Naive thymus-derived CD8-positive, alpha-beta T cell (primary cell): ENCODE measurements around the gene PBX3. TPM values are rescaled to one million over a fixed set of nuclear protein-coding genes. Genes with fewer than 3 reads are reported as not detected.

ENCODE experiments used
- ATAC-seq, 2 donors: fragments of 150-1000 bp; cut with Tn5 transposase in 1 of 2; sonication (Bioruptor Pico), chemical (Tn5 transposase) in 1 of 2; 1 replicate in 1 of 2; 2 replicates in 1 of 2; pipeline ENCODE4 v1.10.0; 2021; ENCODE audit warnings: mild to moderate bottlenecking in 2 of 2, moderate library complexity in 2 of 2
- POLR2A ChIA-PET: fragments of 350-600 bp; sonication (Branson Sonifier 250); formaldehyde crosslinking; loops from one replicate; lab custom pipeline; 2021; ENCODE audit warnings: antibody characterized with exemption; lab: Charles Lee
- DNase-seq, 10 donors: peaks; one replicate each; pipeline versions ENCODE4 v3.0.0 to v3.0.0-alpha.2; 2020 to 2022
- H3K27ac Mint-ChIP-seq, 10 donors: one replicate each; pipeline ENCODE4 v1.8.0; 2020 to 2022; ENCODE audit warnings: mild to moderate bottlenecking in 10 of 10, mixed read lengths in 10 of 10, moderate library complexity in 4 of 10, inconsistent platforms in 1 of 10
- H3K27me3 Mint-ChIP-seq, 5 donors: one replicate each; pipeline ENCODE4 v1.8.0; 2021 to 2022; ENCODE audit warnings: mixed read lengths in 5 of 5
- H3K36me3 Mint-ChIP-seq, 3 donors: one replicate each; pipeline ENCODE4 v1.8.0; 2020 to 2022; ENCODE audit warnings: mixed read lengths in 3 of 3, mild to moderate bottlenecking in 2 of 3, inconsistent platforms in 1 of 3
- H3K4me1 Mint-ChIP-seq, 4 donors: one replicate each; pipeline ENCODE4 v1.8.0; 2021 to 2022; ENCODE audit warnings: mixed read lengths in 4 of 4
- H3K4me3 Mint-ChIP-seq, 10 donors: one replicate each; pipeline ENCODE4 v1.8.0; 2020 to 2022; ENCODE audit warnings: mild to moderate bottlenecking in 10 of 10, mixed read lengths in 10 of 10, moderate library complexity in 6 of 10, inconsistent platforms in 1 of 10
- H3K9me3 Mint-ChIP-seq, 9 donors: one replicate each; pipeline ENCODE4 v1.8.0; 2020 to 2022; ENCODE audit warnings: mixed read lengths in 9 of 9, mild to moderate bottlenecking in 3 of 9, inconsistent platforms in 1 of 9, moderate library complexity in 1 of 9
- polyA plus RNA-seq, 3 donors: library from polyadenylated mRNA; unstranded; fragments of 300-500 nt; fragmentation: Illumina TruSeq; gene quantifications; one replicate each; pipeline ENCODE4 v1.2.3, GENCODE V29; 2021
- total RNA-seq, 8 experiments: library from RNA in 2 of 8; stranded (reverse) in 2 of 8; gene quantifications; one replicate each; pipeline ENCODE4 v1.2.3 and lab custom pipeline; 2021 to 2026

The PBX3 gene
- total RNA-seq (10 to 100 TPM; 22.2 to 27.5 TPM), polyA plus RNA-seq (1 to 10 TPM; 2.9 to 4.2 (median 3.8) TPM), total RNA-seq (lab: John Stamatoyannopoulos, UW) (10.2 to 16.7 (median 15.5) reads per million in 6 experiments)

DNA sequence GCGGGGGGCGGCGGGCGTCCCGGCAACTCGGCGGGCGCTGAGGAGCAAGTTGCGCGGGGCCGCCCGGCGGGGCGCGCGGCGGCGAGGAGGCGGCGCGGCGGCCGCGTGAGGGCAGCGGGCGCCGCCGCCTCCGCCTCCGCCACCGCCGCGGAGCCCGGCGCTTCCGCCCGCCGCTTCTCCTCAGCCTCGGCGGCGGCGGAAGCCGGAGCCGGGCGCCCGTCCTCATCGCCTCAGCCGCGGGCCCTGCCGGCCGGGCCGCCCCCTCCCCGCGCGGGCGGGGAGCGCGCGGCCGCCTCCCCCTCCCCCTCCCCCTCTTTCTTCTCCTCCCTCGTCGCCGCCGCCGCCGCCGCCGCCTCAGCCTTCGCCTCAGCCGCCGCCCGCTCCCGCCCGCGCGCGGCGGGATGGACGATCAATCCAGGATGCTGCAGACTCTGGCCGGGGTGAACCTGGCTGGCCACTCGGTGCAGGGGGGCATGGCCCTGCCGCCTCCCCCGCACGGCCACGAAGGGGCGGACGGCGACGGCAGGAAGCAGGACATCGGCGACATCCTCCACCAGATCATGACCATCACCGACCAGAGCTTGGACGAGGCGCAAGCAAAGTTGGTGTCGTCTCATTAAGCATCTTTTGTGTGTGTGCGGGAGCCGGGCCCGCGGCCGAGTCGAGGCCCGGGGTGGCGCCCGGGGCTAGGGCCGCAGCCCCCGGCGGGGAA lies at the start of gene PBX3:
Gene PBX3, plus strand, starts transcription at position 321 of the 712 bp plus-strand sequence.
- DNase-seq (peak in 9 of 10 donors; percentile 14 to 71 (median 37)), ATAC-seq (peak; percentile 11 to 21)
- H3K27ac Mint-ChIP-seq, result peak within 1 kb of the TSS; percentile 82 to 97 (median 93)
- H3K4me3 Mint-ChIP-seq, result peak within 1 kb of the TSS; percentile 94 to 99 (median 96)
- H3K9me3 Mint-ChIP-seq, result no peaks in the 10 kb centered on the region
- H3K4me1 Mint-ChIP-seq, result peaks cover 13 to 37% (median 22%) of the 10 kb centered on the region in 4 donors
- H3K27me3 Mint-ChIP-seq, result no peaks in the 10 kb centered on the region
- H3K36me3 Mint-ChIP-seq, result no peaks in the 10 kb centered on the region
- POLR2A ChIA-PET, result interaction anchor here (0.6 to 1.7 kb wide), 3 partner anchors 12 to 844 kb away, joined by 3 to 5 read pairs (median 4); partner anchors contain the start of gene MAPKAP1

DNA sequence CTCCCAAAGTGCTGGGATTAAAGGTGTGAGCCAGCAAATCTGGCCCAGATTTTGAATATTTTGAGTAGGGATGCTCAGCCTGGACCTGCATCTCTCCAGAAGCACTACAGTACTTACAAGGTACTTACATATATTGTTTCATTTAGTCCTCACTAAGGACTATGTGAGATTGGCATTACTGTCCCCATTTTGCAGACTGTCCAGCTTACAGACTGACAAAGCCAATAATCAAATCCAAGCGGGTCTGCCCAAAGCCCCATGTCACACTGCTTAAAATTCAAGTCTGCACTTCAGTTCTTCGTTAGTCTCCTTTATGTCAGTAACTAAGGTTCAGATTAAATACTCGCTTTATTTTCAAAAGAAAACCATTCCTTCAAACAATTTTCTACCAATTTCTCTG lies 47.3 kb upstream of the PBX3 start:
- H3K36me3 Mint-ChIP-seq, result peaks cover 0 to 21% (median 0%) of the 10 kb centered on the region in 3 donors
- no peak overlapping the region for H3K27ac Mint-ChIP-seq
- H3K9me3 Mint-ChIP-seq, result no peaks in the 10 kb centered on the region
- ATAC-seq (no peak), DNase-seq (no peak)
- POLR2A ChIA-PET, result no interaction called here
- no peaks in the 10 kb centered on the region for H3K27me3 Mint-ChIP-seq
- H3K4me3 Mint-ChIP-seq, result no peak overlapping the region
- H3K4me1 Mint-ChIP-seq, result peaks cover 22 to 66% (median 46%) of the 10 kb centered on the region in 4 donors

DNA sequence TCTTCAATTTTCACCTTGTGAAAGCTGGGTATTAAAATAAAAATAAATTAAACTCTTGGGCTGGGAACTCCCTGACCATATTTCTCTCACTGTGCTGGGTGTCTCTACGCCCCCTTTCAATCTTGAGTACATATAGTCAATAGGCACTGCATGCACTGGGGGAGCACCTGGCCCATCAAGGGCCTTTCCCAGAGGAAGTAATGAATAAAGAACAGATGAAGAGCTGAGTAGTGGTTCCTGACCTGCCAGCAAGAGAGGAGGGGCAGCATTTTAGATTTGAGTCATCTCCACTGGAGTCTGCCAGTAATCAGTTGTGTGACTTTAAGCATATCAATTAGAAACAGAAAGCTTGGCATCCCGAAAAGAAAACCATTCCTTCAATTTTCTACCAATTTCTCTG lies 46.4 kb upstream of the PBX3 start:
- Mint-ChIP-seq H3K27ac (peak overlapping the region in 1 of 10 donors; percentile 28), H3K4me1 (peaks cover 30 to 72% (median 55%) of the 10 kb centered on the region in 4 donors), H3K27me3 (no peaks in the 10 kb centered on the region), H3K4me3 (no peak overlapping the region), H3K9me3 (no peaks in the 10 kb centered on the region), H3K36me3 (peaks cover 0 to 16% (median 0%) of the 10 kb centered on the region in 3 donors)
- DNase-seq (no peak), ATAC-seq (no peak)
- POLR2A ChIA-PET, result no interaction called here

DNA sequence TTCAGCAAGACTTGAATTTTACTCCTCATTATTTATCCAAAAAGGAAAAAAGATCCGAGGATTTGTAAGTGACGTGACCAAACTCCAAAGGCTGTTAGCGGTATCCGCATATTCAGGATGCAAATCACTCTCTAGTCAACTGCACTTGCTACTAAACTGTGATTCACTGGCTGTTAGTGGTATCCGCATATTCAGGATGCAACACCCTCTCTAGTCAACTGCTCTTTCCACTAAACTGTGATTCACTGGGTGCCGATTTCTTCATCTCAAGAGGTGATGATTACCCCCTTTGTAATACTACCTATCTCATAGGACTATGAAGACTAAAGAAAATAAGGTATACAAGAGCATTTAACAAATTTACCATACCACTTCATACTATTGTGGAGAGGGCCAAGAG lies 45.8 kb upstream of the PBX3 start:
- no peaks in the 10 kb centered on the region for H3K27me3 Mint-ChIP-seq
- ATAC-seq (no peak), DNase-seq (no peak)
- H3K4me3 Mint-ChIP-seq, result no peak overlapping the region
- H3K36me3 Mint-ChIP-seq, result peaks cover 0 to 11% (median 0%) of the 10 kb centered on the region in 3 donors
- POLR2A ChIA-PET, result no interaction called here
- H3K4me1 Mint-ChIP-seq, result peaks cover 34 to 74% (median 61%) of the 10 kb centered on the region in 4 donors
- H3K27ac Mint-ChIP-seq, result peak overlapping the region in 1 of 10 donors; percentile 11
- no peaks in the 10 kb centered on the region for H3K9me3 Mint-ChIP-seq

DNA sequence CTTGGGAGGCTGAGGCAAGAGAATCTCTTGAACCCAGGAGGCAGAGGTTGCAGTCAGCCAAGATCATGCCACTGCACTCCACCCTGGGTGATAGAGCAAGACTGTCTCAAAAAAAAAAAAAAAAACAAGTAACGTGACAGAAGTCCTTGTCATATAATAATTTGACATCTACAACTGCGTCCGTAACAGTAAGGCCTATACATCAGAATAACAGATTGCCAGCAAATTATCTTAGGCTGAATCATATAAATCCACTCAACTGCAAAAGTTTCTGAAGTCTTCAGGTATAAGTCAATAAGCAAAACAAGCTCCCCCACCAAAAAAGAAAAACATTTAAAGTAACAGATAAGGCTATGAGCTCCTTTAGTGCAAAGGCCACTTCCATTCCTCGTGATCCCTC lies 43.5 kb upstream of the PBX3 start:
- Mint-ChIP-seq H3K9me3 (no peaks in the 10 kb centered on the region), H3K36me3 (peaks cover 0 to 8% (median 0%) of the 10 kb centered on the region in 3 donors), H3K27ac (peak overlapping the region in 2 of 10 donors; percentile 15 to 32), H3K27me3 (no peaks in the 10 kb centered on the region), H3K4me1 (peaks cover 29 to 74% (median 57%) of the 10 kb centered on the region in 4 donors), H3K4me3 (peak overlapping the region in 1 of 10 donors; percentile 0)
- POLR2A ChIA-PET, result no interaction called here
- no peak for ATAC-seq
- DNase-seq, result no peak

DNA sequence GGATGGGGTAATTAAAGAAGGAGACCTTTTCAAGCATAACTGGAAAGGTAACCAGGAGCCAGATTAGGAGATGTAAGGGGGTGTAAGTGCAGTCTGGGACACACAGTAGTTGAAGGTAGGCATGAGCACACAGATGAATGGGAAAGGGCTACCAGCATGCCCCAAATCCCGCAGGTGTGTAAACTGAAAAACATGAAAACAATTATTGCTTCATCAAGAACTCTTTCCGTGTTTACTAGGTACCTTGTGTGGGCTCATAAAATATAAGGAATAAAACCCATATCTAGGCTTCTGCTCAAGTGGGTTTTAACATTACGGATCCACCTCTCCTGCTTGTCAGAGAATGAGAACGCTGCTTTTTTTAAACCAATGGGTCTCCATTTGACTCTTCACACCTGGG lies 41.3 kb upstream of the PBX3 start:
- peak overlapping the region; percentile 3 to 91 (median 75) for H3K27ac Mint-ChIP-seq
- H3K27me3 Mint-ChIP-seq, result peaks cover 0 to 11% (median 5%) of the 10 kb centered on the region in 5 donors
- peak overlapping the region; percentile 82 to 94 (median 86) for H3K4me3 Mint-ChIP-seq
- no peak for DNase-seq
- POLR2A ChIA-PET, result interaction anchor here (0.8 to 1.5 kb wide), 2 partner anchors 28 to 124 kb away, joined by 4 to 9 read pairs; no protein-coding TSS in a partner anchor
- peaks cover 24 to 62% (median 49%) of the 10 kb centered on the region in 4 donors for H3K4me1 Mint-ChIP-seq
- peaks cover 0 to 8% (median 0%) of the 10 kb centered on the region in 3 donors for H3K36me3 Mint-ChIP-seq
- no peaks in the 10 kb centered on the region for H3K9me3 Mint-ChIP-seq
- no peak for ATAC-seq

DNA sequence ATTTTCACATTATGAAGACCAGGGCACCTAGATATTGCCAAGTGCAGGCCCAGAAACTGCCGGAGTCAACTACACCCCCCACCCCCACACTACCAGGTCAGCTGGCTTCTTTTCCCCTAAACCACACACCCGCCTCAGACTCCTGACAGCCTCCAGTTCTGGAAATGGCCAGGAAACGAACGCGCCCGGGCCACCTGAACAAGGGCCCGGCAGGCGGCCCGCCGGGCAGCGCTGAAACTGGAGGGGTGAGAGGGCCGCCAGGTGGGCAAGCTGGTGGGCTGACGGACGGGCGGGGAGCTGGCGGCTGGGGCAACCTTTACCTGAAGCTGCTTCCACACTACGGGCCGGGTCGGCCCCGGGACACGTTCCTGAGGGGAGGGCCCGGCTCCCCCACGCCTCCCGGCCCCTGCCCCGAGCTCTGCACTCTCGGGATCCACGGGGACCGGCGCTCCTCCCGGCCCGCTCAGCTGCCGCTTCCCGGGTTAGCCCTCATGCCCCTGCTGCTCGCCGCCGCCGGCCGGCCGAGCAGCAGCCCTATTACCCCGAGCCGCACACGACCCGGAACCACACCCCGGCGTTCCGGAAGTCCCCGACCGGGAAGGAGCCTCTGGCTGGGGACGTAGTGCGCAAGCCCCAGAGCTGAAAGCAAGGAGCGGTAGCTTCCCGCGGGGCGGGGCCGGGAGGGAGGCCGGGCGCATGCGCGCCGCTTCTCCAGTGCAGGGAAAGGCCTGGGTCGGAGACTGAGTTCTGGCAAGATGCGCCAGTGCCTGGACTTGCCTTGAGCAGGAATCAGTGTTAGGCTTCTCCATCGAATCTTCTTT lies 40.3 kb upstream of the PBX3 start, which contains the start of gene MAPKAP1:
Gene MAPKAP1, minus strand, starts transcription at position 558 of the 821 bp plus-strand sequence. CDS start 34,634 bp downstream, outside the sequence.
- POLR2A ChIA-PET, result interaction anchor here (0.6 to 1.6 kb wide), 11 partner anchors 21 to 137 kb away, joined by 3 to 9 read pairs (median 3); partner anchors contain the start of gene PBX3
- Mint-ChIP-seq H3K4me3 (peak within 1 kb of the TSS; percentile 82 to 94 (median 86)), H3K27me3 (peaks cover 2 to 11% (median 5%) of the 10 kb centered on the region in 5 donors), H3K36me3 (peaks cover 0 to 8% (median 0%) of the 10 kb centered on the region in 3 donors), H3K27ac (peak within 1 kb of the TSS; percentile 57 to 95 (median 91)), H3K4me1 (peaks cover 21 to 56% (median 44%) of the 10 kb centered on the region in 4 donors), H3K9me3 (no peaks in the 10 kb centered on the region)
- ATAC-seq (peak; percentile 99), DNase-seq (peak; percentile 82 to 92 (median 87))

DNA sequence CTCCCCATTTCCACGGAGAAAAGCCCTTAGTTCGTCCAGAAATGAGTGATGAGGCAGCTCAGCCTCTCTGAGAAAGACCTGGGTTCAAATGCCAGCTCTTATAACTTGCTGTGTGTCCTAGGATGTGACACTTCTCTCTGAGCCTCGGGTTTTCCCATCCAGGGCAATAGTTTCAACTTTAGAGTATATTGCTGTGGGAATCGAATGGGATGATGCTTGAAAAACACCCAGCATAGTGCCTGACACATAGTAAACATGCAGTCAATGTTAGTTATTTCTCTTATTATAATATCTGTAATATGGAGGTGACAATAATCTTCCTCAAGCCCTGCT lies 39.7 kb upstream of the PBX3 start:
- H3K4me1 Mint-ChIP-seq, result peaks cover 21 to 52% (median 43%) of the 10 kb centered on the region in 4 donors
- POLR2A ChIA-PET, result interaction anchor here (0.8 to 1.6 kb wide), 8 partner anchors 31 to 136 kb away, joined by 3 to 9 read pairs (median 3); partner anchors contain the start of gene PBX3

DNA sequence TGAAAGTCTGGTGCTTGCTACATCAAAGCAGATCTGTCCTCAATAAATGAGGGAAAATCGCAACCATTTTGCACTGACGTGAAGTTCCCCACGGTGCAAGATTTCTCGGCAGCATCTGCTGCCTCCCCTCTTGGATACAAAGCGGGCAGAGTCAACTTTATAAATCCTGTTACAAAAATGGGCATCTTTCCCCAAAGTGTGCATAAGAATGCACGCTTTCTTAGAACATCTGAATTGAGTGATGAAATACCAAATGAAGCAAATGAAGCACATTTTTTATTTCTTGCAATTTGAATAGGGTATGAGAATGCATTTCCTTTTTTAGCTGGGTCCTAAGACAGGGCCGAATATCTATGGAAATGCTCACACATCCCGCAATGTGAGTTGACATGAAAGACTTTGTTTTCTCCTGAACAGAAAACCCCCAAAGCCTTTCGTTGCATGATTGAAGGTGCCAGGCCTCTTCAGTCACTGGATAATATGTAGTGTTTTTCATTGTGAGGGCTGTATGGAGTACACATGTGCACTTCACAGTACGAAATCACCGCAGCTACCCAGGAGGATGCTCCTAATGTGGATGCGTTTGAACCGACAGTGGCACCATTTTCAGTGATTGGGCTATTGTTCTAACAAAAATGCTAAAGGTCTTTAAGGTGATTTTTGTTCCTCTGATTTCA lies 20.6 kb upstream of the PBX3 start:
- H3K36me3 Mint-ChIP-seq, result no peaks in the 10 kb centered on the region
- DNase-seq (no peak), ATAC-seq (no peak)
- no peaks in the 10 kb centered on the region for H3K9me3 Mint-ChIP-seq
- no peak overlapping the region for H3K4me3 Mint-ChIP-seq
- H3K27me3 Mint-ChIP-seq, result peaks cover 0 to 8% (median 3%) of the 10 kb centered on the region in 5 donors
- POLR2A ChIA-PET, result no interaction called here
- no peaks in the 10 kb centered on the region for H3K4me1 Mint-ChIP-seq
- H3K27ac Mint-ChIP-seq, result no peak overlapping the region

More for the DNA sequence above, 39.7 kb upstream of the PBX3 start:
- H3K27ac Mint-ChIP-seq, result peak overlapping the region; percentile 57 to 95 (median 91)
- no peak for DNase-seq
- peaks cover 2 to 11% (median 5%) of the 10 kb centered on the region in 5 donors for H3K27me3 Mint-ChIP-seq
- no peak for ATAC-seq
- H3K4me3 Mint-ChIP-seq, result peak overlapping the region; percentile 82 to 94 (median 86)
- peaks cover 0 to 8% (median 0%) of the 10 kb centered on the region in 3 donors for H3K36me3 Mint-ChIP-seq
- H3K9me3 Mint-ChIP-seq, result no peaks in the 10 kb centered on the region

DNA sequence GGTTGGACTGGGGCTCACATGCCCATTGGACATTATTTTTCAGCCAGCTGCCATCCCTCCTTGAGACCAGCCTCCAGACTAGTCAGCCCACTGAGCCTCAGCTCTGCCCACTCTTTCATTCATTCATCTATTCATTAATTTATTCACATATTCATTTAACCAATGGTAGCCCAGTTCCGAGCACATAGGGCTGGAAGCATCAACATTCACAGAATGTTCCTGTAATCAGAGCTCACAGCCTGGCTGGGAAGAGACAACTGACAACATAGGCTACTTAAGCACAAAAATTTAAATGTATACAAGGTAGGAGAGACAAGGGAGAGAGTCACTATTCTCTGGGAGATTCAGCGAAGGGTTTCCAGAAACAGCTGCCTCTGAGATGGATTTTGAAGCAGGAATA lies 17.0 kb upstream of the PBX3 start:
- H3K27ac Mint-ChIP-seq, result peak overlapping the region in 2 of 10 donors; percentile 6 to 45
- H3K27me3 Mint-ChIP-seq, result peaks cover 0 to 9% (median 2%) of the 10 kb centered on the region in 5 donors
- ATAC-seq (no peak), DNase-seq (no peak)
- POLR2A ChIA-PET, result no interaction called here
- H3K9me3 Mint-ChIP-seq, result no peaks in the 10 kb centered on the region
- H3K36me3 Mint-ChIP-seq, result no peaks in the 10 kb centered on the region
- H3K4me1 Mint-ChIP-seq, result no peaks in the 10 kb centered on the region
- no peak overlapping the region for H3K4me3 Mint-ChIP-seq

DNA sequence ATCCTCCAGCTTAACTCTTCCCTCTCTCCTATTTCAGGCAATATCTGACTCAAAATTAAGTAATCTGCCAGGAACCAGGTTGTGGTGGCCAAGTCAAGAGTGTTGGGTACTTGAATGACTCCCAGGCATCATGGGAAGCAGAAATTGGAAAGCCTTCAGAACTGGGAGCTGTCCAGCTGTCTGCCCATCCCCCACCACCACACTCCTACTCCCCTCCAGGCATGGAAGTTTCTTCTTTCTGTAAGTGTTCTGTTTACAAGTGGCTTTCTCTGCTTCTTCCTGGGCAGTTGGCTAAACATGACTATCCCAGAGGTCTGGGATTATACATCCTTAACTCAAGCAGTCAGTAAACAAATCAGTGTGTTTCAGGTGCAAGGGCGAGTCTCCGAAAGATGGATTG lies 14.6 kb upstream of the PBX3 start:
- DNase-seq, result no peak
- H3K4me3 Mint-ChIP-seq, result no peak overlapping the region
- H3K27me3 Mint-ChIP-seq, result peaks cover 0 to 12% (median 2%) of the 10 kb centered on the region in 5 donors
- H3K36me3 Mint-ChIP-seq, result no peaks in the 10 kb centered on the region
- H3K4me1 Mint-ChIP-seq, result no peaks in the 10 kb centered on the region
- no peak for ATAC-seq
- POLR2A ChIA-PET, result no interaction called here
- no peaks in the 10 kb centered on the region for H3K9me3 Mint-ChIP-seq
- H3K27ac Mint-ChIP-seq, result peak overlapping the region in 1 of 10 donors; percentile 57

DNA sequence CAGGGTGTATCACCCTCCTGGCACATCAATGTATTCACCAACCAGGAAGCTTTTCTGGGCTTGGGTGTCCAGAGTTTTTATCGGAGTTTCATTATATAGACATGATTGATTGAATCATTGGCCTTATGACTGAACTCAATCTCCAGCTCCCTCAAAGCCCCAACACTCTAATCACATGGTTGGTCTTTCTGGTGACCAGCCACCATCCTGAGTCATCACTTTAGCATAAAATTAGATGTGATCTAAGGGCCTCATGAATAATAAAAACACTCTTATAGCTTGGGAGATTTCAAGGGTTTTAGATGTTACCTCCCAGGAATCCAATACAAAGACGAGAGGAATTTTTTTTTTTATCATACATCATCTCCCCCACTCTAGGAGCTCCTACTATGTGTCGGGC lies 7.7 kb upstream of the PBX3 start:
- DNase-seq (no peak), ATAC-seq (no peak)
- H3K27me3 Mint-ChIP-seq, result peaks cover 0 to 8% (median 3%) of the 10 kb centered on the region in 5 donors
- no peak overlapping the region for H3K4me3 Mint-ChIP-seq
- POLR2A ChIA-PET, result no interaction called here
- H3K36me3 Mint-ChIP-seq, result no peaks in the 10 kb centered on the region
- H3K4me1 Mint-ChIP-seq, result no peaks in the 10 kb centered on the region
- H3K27ac Mint-ChIP-seq, result no peak overlapping the region
- no peaks in the 10 kb centered on the region for H3K9me3 Mint-ChIP-seq
